Effector memory CD4-positive, alpha-beta T cell (primary cell): ENCODE data around the gene DDX28.
A peak's percentile ranks its signal among the peaks of the same experiment; 100 is the strongest.
"Not testable (repeated sequence)": the region's sequence is repeated elsewhere in the genome, so short reads cannot be mapped to it uniquely, and the experiment has no call there.

Experiments
- DNase-seq, 3 donors: peaks; one replicate each; pipeline ENCODE4 v3.0.0-alpha.2; 2020
- H3K27ac ChIP-seq: 2 replicates; pipeline ENCODE4 v1.7.0; 2013; ENCODE audit warnings: mild to moderate bottlenecking, low read length, moderate library complexity; ENCODE audit not compliant: insufficient read depth, poor library complexity, severe bottlenecking
- H3K27me3 ChIP-seq: replicated peaks from 2 replicates; pipeline ENCODE4 v1.7.0; 2013; ENCODE audit warnings: mild to moderate bottlenecking, low read length; ENCODE audit not compliant: insufficient read depth, control insufficient read depth, poor library complexity, severe bottlenecking
- H3K36me3 ChIP-seq: 2 replicates; pipeline ENCODE4 v1.7.0; 2013; ENCODE audit warnings: mild to moderate bottlenecking, low read length, moderate library complexity; ENCODE audit not compliant: control insufficient read depth, insufficient read depth
- H3K4me1 ChIP-seq: 2 replicates; pipeline ENCODE4 v1.7.0; 2013; ENCODE audit warnings: low read length, mild to moderate bottlenecking; ENCODE audit not compliant: control insufficient read depth, insufficient read depth, poor library complexity, severe bottlenecking
- H3K4me3 ChIP-seq: 2 replicates; pipeline ENCODE4 v1.7.0; 2013; ENCODE audit warnings: low read length, low read depth, mild to moderate bottlenecking; ENCODE audit not compliant: insufficient read depth, poor library complexity, severe bottlenecking
- H3K9me3 ChIP-seq: 2 replicates; pipeline ENCODE4 v1.7.0; 2013; ENCODE audit warnings: mild to moderate bottlenecking, low read length, moderate library complexity; ENCODE audit not compliant: control insufficient read depth

The DDX28 gene

GRCh38 chr16:67998231-67998778 is 24.7 kb downstream of the DDX28 start:
- H3K36me3 ChIP-seq, H3K4me3 ChIP-seq, H3K27me3 ChIP-seq, H3K9me3 ChIP-seq, DNase-seq, H3K27ac ChIP-seq: not testable (repeated sequence)
- peaks cover 42% of the 10 kb centered on the region for H3K4me1 ChIP-seq

GRCh38 chr16:67996666-67997065 is 26.4 kb downstream of the DDX28 start:
- DNase-seq, result no peak
- Histone ChIP-seq H3K9me3 (no peaks in the 10 kb centered on the region), H3K4me3 (no peak overlapping the region), H3K4me1 (peaks cover 47% of the 10 kb centered on the region), H3K27ac (no peak overlapping the region), H3K36me3 (peaks cover 4% of the 10 kb centered on the region), H3K27me3 (no peaks in the 10 kb centered on the region)

- Histone ChIP-seq H3K4me3 (no peak overlapping the region), H3K27me3 (no peaks in the 10 kb centered on the region), H3K27ac (peak overlapping the region; percentile 10), H3K36me3 (peaks cover 6% of the 10 kb centered on the region), H3K4me1 (peaks cover 35% of the 10 kb centered on the region), H3K9me3 (no peaks in the 10 kb centered on the region)
- DNase-seq, result no peak
These were observed 27.6 kb downstream of the DDX28 start for GRCh38 chr16:67995423-67995822.

- H3K9me3 ChIP-seq, H3K27me3 ChIP-seq, DNase-seq, H3K36me3 ChIP-seq: not testable (repeated sequence)
- Histone ChIP-seq H3K27ac (peak overlapping the region; percentile 76), H3K4me1 (peaks cover 23% of the 10 kb centered on the region), H3K4me3 (peak overlapping the region; percentile 48)
These were observed 29.0 kb downstream of the DDX28 start for GRCh38 chr16:67994040-67994408.

- Histone ChIP-seq H3K4me3 (peak overlapping the region; percentile 48), H3K4me1 (peaks cover 22% of the 10 kb centered on the region), H3K27ac (peak overlapping the region; percentile 76), H3K36me3 (peaks cover 6% of the 10 kb centered on the region), H3K27me3 (no peaks in the 10 kb centered on the region), H3K9me3 (no peaks in the 10 kb centered on the region)
- peak; percentile 66 to 75 (median 72) for DNase-seq
These were observed 29.6 kb downstream of the DDX28 start for GRCh38 chr16:67993207-67994039.

GRCh38 chr16:67992661-67993206 is 30.3 kb downstream of the DDX28 start:
- Histone ChIP-seq H3K27ac (peak overlapping the region; percentile 76), H3K36me3 (peaks cover 6% of the 10 kb centered on the region), H3K9me3 (no peaks in the 10 kb centered on the region), H3K4me1 (peaks cover 19% of the 10 kb centered on the region), H3K27me3 (no peaks in the 10 kb centered on the region), H3K4me3 (peak overlapping the region; percentile 48)
- DNase-seq, result no peak

- no peaks in the 10 kb centered on the region for H3K9me3 ChIP-seq
- H3K4me3 ChIP-seq, result no peak overlapping the region
- no peak overlapping the region for H3K27ac ChIP-seq
- peaks cover 6% of the 10 kb centered on the region for H3K36me3 ChIP-seq
- DNase-seq, result no peak
- peaks cover 14% of the 10 kb centered on the region for H3K4me1 ChIP-seq
- H3K27me3 ChIP-seq, result no peaks in the 10 kb centered on the region
These were observed 33.0 kb downstream of the DDX28 start for GRCh38 chr16:67990018-67990386.

GRCh38 chr16:67989322-67990017 is 33.6 kb downstream of the DDX28 start:
- Histone ChIP-seq H3K27me3 (no peaks in the 10 kb centered on the region), H3K4me3 (no peak overlapping the region), H3K27ac (no peak overlapping the region), H3K9me3 (no peaks in the 10 kb centered on the region), H3K4me1 (peaks cover 20% of the 10 kb centered on the region), H3K36me3 (peaks cover 6% of the 10 kb centered on the region)
- no peak for DNase-seq

GRCh38 chr16:67988675-67989074 is 34.4 kb downstream of the DDX28 start:
- Histone ChIP-seq H3K4me1 (peaks cover 24% of the 10 kb centered on the region), H3K9me3 (no peaks in the 10 kb centered on the region), H3K36me3 (peaks cover 6% of the 10 kb centered on the region), H3K27me3 (no peaks in the 10 kb centered on the region), H3K27ac (no peak overlapping the region), H3K4me3 (no peak overlapping the region)
- no peak for DNase-seq
